ENCODE data around the gene SRMS. TPM values are rescaled to one million over a fixed set of nuclear protein-coding genes. Genes with fewer than 3 reads are reported as not detected.

Gene SRMS
- total RNA-seq, 1 donor, result not detected

DNA sequence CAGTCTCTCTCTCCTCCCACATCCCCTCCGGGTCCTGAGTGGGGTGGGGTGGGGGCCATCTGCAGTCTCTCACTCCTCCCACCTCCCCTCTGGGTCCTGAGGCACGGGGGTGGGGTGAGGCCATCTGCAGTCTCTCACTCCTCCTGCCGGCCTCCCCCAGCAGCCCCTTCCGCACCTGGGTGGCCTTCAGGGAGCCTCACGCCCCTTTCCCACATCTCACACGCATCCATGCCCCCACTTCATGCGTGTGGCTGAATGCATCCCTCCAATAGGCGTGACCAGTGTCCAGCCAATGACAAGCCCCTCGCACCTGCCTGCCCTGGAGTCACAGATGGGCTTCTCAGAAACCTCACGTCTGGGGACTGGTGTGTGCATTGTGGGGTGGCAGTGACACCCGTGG, 993 bp upstream of the SRMS start:
- Histone ChIP-seq H2AFZ (ENCODE audit: low read length) (no peak overlapping the region), H3K9me3 (ENCODE audit: low read depth, low read length) (no peaks in the 10 kb centered on the region), H3K27me3 (ENCODE audit: insufficient read depth, low read length) (peaks cover 22% of the 10 kb centered on the region), H3K4me1 (ENCODE audit: insufficient read depth, low read length) (no peaks in the 10 kb centered on the region), H3K79me2 (ENCODE audit: insufficient read depth, low read length) (no peaks in the 10 kb centered on the region), H3K4me3 (ENCODE audit: insufficient read depth, low read length) (no peak overlapping the region), H4K20me1 (ENCODE audit: insufficient read depth, low read length) (no peaks in the 10 kb centered on the region), H3K36me3 (ENCODE audit: insufficient read depth, low read length) (no peaks in the 10 kb centered on the region), H3K4me2 (ENCODE audit: insufficient read depth, low read length) (no peak overlapping the region), H3K27ac (ENCODE audit: low read depth, low read length) (no peak overlapping the region)
- no peak for DNase-seq (ENCODE audit: insufficient read length, low spot score, missing footprints)
- TF ChIP-seq, protein P1, sequence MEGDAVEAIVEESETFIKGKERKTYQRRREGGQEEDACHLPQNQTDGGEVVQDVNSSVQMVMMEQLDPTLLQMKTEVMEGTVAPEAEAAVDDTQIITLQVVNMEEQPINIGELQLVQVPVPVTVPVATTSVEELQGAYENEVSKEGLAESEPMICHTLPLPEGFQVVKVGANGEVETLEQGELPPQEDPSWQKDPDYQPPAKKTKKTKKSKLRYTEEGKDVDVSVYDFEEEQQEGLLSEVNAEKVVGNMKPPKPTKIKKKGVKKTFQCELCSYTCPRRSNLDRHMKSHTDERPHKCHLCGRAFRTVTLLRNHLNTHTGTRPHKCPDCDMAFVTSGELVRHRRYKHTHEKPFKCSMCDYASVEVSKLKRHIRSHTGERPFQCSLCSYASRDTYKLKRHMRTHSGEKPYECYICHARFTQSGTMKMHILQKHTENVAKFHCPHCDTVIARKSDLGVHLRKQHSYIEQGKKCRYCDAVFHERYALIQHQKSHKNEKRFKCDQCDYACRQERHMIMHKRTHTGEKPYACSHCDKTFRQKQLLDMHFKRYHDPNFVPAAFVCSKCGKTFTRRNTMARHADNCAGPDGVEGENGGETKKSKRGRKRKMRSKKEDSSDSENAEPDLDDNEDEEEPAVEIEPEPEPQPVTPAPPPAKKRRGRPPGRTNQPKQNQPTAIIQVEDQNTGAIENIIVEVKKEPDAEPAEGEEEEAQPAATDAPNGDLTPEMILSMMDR (IDR thresholded peaks at IDR 0.05; ENCODE audit: extremely low read depth, low read depth, low read length), result no peak

DNA sequence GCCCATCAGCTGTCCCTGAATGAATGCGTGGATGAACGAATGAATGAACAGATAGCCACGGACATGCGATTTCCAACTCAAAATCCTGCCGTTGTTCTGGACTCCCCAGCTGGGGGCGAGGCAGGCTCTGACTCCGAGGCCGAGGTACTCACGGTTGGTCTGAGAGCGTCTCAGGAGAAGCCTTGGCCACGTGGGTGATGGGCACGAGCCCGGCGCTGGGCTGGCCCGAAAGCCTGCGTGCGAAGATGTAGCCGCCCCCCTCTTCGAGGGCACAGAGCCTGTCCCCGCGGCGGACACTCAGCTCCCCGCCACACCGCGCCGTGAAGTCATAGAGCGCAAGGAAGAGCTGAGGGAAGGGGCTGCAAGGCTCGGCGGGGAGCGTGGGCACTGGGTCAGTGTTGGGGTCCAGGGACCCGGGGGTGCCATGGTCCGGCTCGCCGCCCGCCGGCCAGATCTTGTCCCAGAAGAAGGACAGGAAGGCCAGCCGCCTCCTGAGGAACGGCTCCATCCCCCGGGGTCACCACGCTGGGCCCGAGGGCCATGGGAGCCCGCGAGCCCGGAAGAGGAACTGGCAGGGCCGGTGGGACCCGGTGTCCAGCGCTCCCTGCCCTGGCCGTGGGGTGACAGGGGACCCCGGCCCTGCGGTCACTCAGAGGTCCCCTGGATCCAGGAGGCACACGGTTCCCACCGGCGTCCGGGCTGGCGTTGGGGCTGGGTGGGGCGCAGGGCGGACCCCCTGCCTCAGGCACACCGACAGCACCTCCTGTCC, 409 bp downstream of the SRMS start:
- H3K79me2 ChIP-seq (ENCODE audit: insufficient read depth, low read length), result no peaks in the 10 kb centered on the region
- no peak overlapping the region for H3K27ac ChIP-seq (ENCODE audit: low read depth, low read length)
- H3K4me2 ChIP-seq (ENCODE audit: insufficient read depth, low read length), result no peak overlapping the region
- TF ChIP-seq, protein P1 (IDR thresholded peaks at IDR 0.05; ENCODE audit: extremely low read depth, low read depth, low read length), result no peak
- H3K36me3 ChIP-seq (ENCODE audit: insufficient read depth, low read length), result no peaks in the 10 kb centered on the region
- H4K20me1 ChIP-seq (ENCODE audit: insufficient read depth, low read length), result no peaks in the 10 kb centered on the region
- H3K4me1 ChIP-seq (ENCODE audit: insufficient read depth, low read length), result no peaks in the 10 kb centered on the region
- DNase-seq (ENCODE audit: insufficient read length, low spot score, missing footprints), result no peak
- H3K27me3 ChIP-seq (ENCODE audit: insufficient read depth, low read length), result peaks cover 22% of the 10 kb centered on the region
- H2AFZ ChIP-seq (ENCODE audit: low read length), result no peak overlapping the region
- no peaks in the 10 kb centered on the region for H3K9me3 ChIP-seq (ENCODE audit: low read depth, low read length)
- no peak overlapping the region for H3K4me3 ChIP-seq (ENCODE audit: insufficient read depth, low read length)

DNA sequence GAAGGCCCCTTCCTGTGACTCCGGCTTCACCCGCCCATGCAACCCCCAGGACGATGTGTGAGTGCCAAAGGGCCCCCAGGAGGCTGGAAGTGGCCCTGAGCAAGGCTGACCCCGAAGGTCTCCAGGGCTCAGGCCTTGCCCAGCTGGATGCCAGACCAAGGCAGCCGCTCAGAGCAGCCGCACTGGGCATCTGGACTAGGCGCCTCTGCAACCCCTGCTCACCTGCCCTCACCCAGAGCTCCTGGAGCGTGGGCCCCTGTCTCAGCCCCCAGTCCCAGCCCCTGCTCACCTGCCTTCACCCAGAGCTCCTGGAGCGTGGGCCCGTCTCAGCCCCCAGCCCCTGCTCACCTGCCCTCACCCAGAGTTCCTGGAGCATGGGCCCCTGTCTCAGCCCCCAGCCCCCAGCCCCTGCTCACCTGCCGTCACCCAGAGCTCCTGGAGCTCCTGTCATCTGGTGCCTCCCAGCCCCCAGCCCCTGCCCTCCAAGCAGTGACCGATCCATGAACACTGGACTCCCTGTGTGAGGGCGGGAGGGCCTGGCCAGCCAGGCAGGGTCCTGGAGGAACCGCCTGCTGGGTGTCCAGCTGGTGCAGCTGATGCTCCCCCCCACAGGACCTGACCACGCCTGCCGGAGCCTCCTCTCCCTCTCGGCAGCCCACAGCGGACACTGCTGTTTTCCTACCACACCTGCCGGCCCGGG, 1.1 kb downstream of the SRMS start:
- Histone ChIP-seq H3K36me3 (ENCODE audit: insufficient read depth, low read length) (no peaks in the 10 kb centered on the region), H3K4me3 (ENCODE audit: insufficient read depth, low read length) (no peak overlapping the region), H3K79me2 (ENCODE audit: insufficient read depth, low read length) (no peaks in the 10 kb centered on the region), H3K27me3 (ENCODE audit: insufficient read depth, low read length) (peaks cover 22% of the 10 kb centered on the region), H3K4me1 (ENCODE audit: insufficient read depth, low read length) (no peaks in the 10 kb centered on the region), H3K4me2 (ENCODE audit: insufficient read depth, low read length) (no peak overlapping the region), H4K20me1 (ENCODE audit: insufficient read depth, low read length) (no peaks in the 10 kb centered on the region), H3K9me3 (ENCODE audit: low read depth, low read length) (no peaks in the 10 kb centered on the region), H2AFZ (ENCODE audit: low read length) (no peak overlapping the region), H3K27ac (ENCODE audit: low read depth, low read length) (no peak overlapping the region)
- TF ChIP-seq, protein P1 (IDR thresholded peaks at IDR 0.05; ENCODE audit: extremely low read depth, low read depth, low read length), result no peak
- DNase-seq (ENCODE audit: insufficient read length, low spot score, missing footprints), result no peak

DNA sequence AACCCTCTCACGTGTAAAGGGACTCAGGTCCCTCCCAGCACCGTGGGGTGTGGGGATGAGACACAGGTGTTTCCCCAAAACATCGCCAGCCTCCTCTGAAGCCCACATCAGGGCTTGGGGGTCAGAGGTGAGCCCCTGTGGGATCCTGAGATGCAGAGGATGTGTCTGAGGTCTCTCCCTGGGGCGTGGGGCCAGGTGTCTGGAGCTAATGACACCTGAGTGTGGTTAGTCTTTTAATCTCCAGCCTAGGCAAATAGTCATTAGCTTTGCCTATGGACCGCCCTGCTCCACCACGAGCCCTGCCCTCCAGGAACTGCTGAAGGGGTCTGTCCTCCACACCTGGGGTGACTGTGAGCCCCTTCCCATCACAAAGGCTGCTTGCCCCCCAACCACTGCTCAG, 1.7 kb downstream of the SRMS start:
- Histone ChIP-seq H3K4me1 (ENCODE audit: insufficient read depth, low read length) (no peaks in the 10 kb centered on the region), H4K20me1 (ENCODE audit: insufficient read depth, low read length) (no peaks in the 10 kb centered on the region), H3K27me3 (ENCODE audit: insufficient read depth, low read length) (peaks cover 22% of the 10 kb centered on the region), H3K79me2 (ENCODE audit: insufficient read depth, low read length) (no peaks in the 10 kb centered on the region), H3K9me3 (ENCODE audit: low read depth, low read length) (no peaks in the 10 kb centered on the region), H3K36me3 (ENCODE audit: insufficient read depth, low read length) (no peaks in the 10 kb centered on the region), H3K4me3 (ENCODE audit: insufficient read depth, low read length) (no peak overlapping the region), H2AFZ (ENCODE audit: low read length) (no peak overlapping the region), H3K27ac (ENCODE audit: low read depth, low read length) (no peak overlapping the region), H3K4me2 (ENCODE audit: insufficient read depth, low read length) (no peak overlapping the region)
- TF ChIP-seq, protein P1 (IDR thresholded peaks at IDR 0.05; ENCODE audit: extremely low read depth, low read depth, low read length), result no peak
- DNase-seq (ENCODE audit: insufficient read length, low spot score, missing footprints), result no peak

Data from osteoblast (primary cell).